GM12801 (cell line): Measurements from ENCODE around the gene FBLN2.

ENCODE experiments used
- CTCF ChIP-seq: IDR thresholded peaks from one replicate; pipeline ENCODE4 v1.5.1; 2011; ENCODE audit warnings: control low read depth; ENCODE audit not compliant: insufficient read length; ENCODE audit errors: extremely low read depth

FBLN2 gene

GRCh38 chr3:13529196-13530112 is 19.5 kb upstream of the FBLN2 start:
- TF ChIP-seq CTCF, result no peak

- TF ChIP-seq CTCF, result no peak
Observed at GRCh38 chr3:13530241-13531009, 18.5 kb upstream of the FBLN2 start.

GRCh38 chr3:13532085-13532484 is 16.8 kb upstream of the FBLN2 start:
- no peak for TF ChIP-seq CTCF

GRCh38 chr3:13532631-13533030 is 16.3 kb upstream of the FBLN2 start:
- no peak for TF ChIP-seq CTCF

GRCh38 chr3:13533885-13534301 is 15.0 kb upstream of the FBLN2 start:
- TF ChIP-seq CTCF, result no peak

GRCh38 chr3:13535526-13535875 is 13.4 kb upstream of the FBLN2 start:
- no peak for TF ChIP-seq CTCF

- no peak for TF ChIP-seq CTCF
Observed at GRCh38 chr3:13535905-13536304, 13.0 kb upstream of the FBLN2 start.
